Lower lobe of right lung (tissue), 2 donors: ENCODE data around the gene MR1. TPM values are rescaled to one million over a fixed set of nuclear protein-coding genes. Genes with fewer than 3 reads are reported as not detected.

Experiments
- ATAC-seq, 2 donors: fragments of 200-7000 bp; cut with Tn5 transposase; one replicate each; pipeline ENCODE4 v1.9.1; 2020 to 2022; ENCODE audit warnings: mild to moderate bottlenecking in 2 of 2, moderate library complexity in 2 of 2
- DNase-seq: peaks from one replicate; pipeline ENCODE4 v3.0.0-alpha.2; 2020
- H3K27ac ChIP-seq: fragments of 200-600 bp; one replicate; pipeline ENCODE4 v1.8.0; 2022
- H3K27me3 ChIP-seq: fragments of 200-600 bp; one replicate; pipeline ENCODE4 v1.8.0; 2022; ENCODE audit warnings: low read depth
- H3K36me3 ChIP-seq: fragments of 200-600 bp; one replicate; pipeline ENCODE4 v1.8.0; 2022; ENCODE audit warnings: mild to moderate bottlenecking
- H3K4me1 ChIP-seq: fragments of 200-600 bp; one replicate; pipeline ENCODE4 v1.8.0; 2022
- H3K4me3 ChIP-seq: fragments of 200-600 bp; one replicate; pipeline ENCODE4 v1.8.0; 2022; ENCODE audit warnings: mild to moderate bottlenecking
- H3K9me3 ChIP-seq: fragments of 200-600 bp; one replicate; pipeline ENCODE4 v1.8.0; 2022
- CTCF ChIP-seq: fragments of 200-600 bp; IDR thresholded peaks from one replicate; pipeline ENCODE4 v1.8.0; 2022; ENCODE audit warnings: antibody characterized with exemption, mild to moderate bottlenecking
- intact Hi-C: fragments of 100-400 bp; cut with DNase I; formaldehyde crosslinking; loops from one replicate; pipeline ENCODE4 v1.11.0; 2022
- total RNA-seq: library from RNA; stranded (reverse); fragmentation: NEBNext Ultra II Directional; extraction: Animal tissue kit (Norgen Biotek cat#: 25700); gene quantifications from one replicate; pipeline ENCODE4 v1.2.1, GENCODE V29; 2021
- donor health status: DM: no; HTN: yes; CAD: no; lungs with severe emphysema.

The MR1 gene
- total RNA-seq, 1 donor from 2014 or later, result 61.4 TPM

GRCh38 chr1:181086926-181087325 lies 53.1 kb downstream of the MR1 start:
- ATAC-seq (no peak), DNase-seq (no peak)
- H3K9me3 ChIP-seq, result no peaks in the 10 kb centered on the region
- intact Hi-C loops, result no loop called here
- H3K36me3 ChIP-seq, result peaks cover 2% of the 10 kb centered on the region
- TF ChIP-seq CTCF, result no peak
- H3K4me3 ChIP-seq, result no peak overlapping the region
- H3K27me3 ChIP-seq, result no peaks in the 10 kb centered on the region
- H3K4me1 ChIP-seq, result peaks cover 30% of the 10 kb centered on the region
- no peak overlapping the region for H3K27ac ChIP-seq

GRCh38 chr1:181087400-181087901 lies 53.7 kb downstream of the MR1 start:
- H3K4me1 ChIP-seq, result peaks cover 35% of the 10 kb centered on the region
- ATAC-seq (peak in 1 of 2 donors; percentile 6), DNase-seq (no peak)

GRCh38 chr1:181088079-181089016 lies 54.6 kb downstream of the MR1 start, which contains the start of gene IER5:
Gene IER5, plus strand, starts transcription at chr1:181088700. Its CDS starts 203 bp downstream, at chr1:181088903.
- TF ChIP-seq CTCF, result no peak

More at GRCh38 chr1:181087400-181087901, 53.7 kb downstream of the MR1 start:
- Histone ChIP-seq H3K27ac (no peak overlapping the region), H3K9me3 (no peaks in the 10 kb centered on the region), H3K27me3 (no peaks in the 10 kb centered on the region), H3K36me3 (peaks cover 6% of the 10 kb centered on the region), H3K4me3 (peak overlapping the region; percentile 96)
- intact Hi-C loops, result no loop called here
- no peak for TF ChIP-seq CTCF

GRCh38 chr1:181089017-181089675 lies 55.4 kb downstream of the MR1 start:
- no peak for TF ChIP-seq CTCF
- ATAC-seq, result peak; percentile 6 to 18
- intact Hi-C loops, result no loop called here
- peak; percentile 69 for DNase-seq
- H3K27me3 ChIP-seq, result no peaks in the 10 kb centered on the region
- peak overlapping the region; percentile 93 for H3K27ac ChIP-seq
- H3K36me3 ChIP-seq, result peaks cover 12% of the 10 kb centered on the region
- peak overlapping the region; percentile 96 for H3K4me3 ChIP-seq
- no peaks in the 10 kb centered on the region for H3K9me3 ChIP-seq
- peaks cover 50% of the 10 kb centered on the region for H3K4me1 ChIP-seq

More at GRCh38 chr1:181088079-181089016, 54.6 kb downstream of the MR1 start, which contains the start of gene IER5:
- no peaks in the 10 kb centered on the region for H3K27me3 ChIP-seq
- H3K4me3 ChIP-seq, result peak within 1 kb of the TSS; percentile 96
- peak within 1 kb of the TSS; percentile 93 for H3K27ac ChIP-seq
- intact Hi-C loops, result no loop called here
- ATAC-seq (peak; percentile 93 to 95), DNase-seq (peak; percentile 97)
- H3K9me3 ChIP-seq, result no peaks in the 10 kb centered on the region
- H3K36me3 ChIP-seq, result peaks cover 12% of the 10 kb centered on the region
- H3K4me1 ChIP-seq, result peaks cover 44% of the 10 kb centered on the region
